HL-60/S4 treated with phorbol 12-myristate 13-acetate at 8.2 ng/mL for 4 days and 3 days (cell line): ENCODE results near the gene DNAJC12.
"Not testable (repeated sequence)": the region's sequence is repeated elsewhere in the genome, so short reads cannot be mapped to it uniquely, and the experiment has no call there.

Experiments
- in situ Hi-C: fragments of 300-500 bp; cut with MboI; formaldehyde crosslinking; loops from 2 replicates; pipeline ENCODE4 v1.15.0; 2022; ENCODE audit warnings: low sequenced_read_pairs

Gene DNAJC12

DNA sequence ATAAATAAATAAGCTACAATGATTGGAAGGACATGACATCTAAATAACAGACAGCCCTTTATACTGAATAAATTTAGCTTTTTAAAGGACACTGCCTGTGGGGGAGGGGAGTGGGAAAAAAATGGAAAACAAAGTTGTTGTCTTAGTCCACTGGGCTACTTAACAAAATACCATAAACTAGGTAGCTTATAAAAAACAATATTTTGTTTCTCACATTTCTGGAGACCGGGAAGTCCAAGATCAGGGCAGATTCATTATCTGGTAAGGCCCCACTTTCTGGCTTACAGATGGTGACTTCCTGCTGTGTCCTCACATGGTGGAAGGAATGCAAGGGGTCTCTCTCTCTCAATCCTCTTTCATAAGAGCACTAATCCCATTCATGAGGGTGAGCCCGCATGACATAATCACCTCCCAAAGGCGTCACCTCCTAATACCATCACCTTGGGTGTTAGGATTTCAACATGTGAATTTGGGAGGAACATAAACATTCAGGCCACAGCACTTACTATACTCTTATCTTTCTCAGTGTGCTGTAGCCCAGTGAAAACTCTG is 43.0 kb downstream of the DNAJC12 start:
- in situ Hi-C loops: no loop called here

DNA sequence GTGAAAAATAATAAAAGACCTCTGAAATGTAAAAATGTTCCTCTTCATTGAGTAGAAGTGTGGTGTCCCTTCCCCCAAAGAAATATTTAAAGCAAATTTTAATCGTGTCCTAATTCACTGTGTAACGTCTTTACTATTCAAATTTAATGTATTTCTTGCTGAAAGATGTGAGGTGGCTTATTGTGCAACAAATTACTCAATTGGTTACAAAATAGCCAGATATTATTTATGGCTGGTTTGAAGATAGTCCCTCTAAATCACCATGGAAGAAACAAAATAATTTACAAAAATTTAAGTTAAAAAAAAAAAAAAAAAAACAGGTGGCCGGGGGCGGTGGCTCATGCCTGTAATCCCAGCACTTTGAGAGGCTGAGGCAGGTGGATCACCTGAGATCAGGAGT is 43.7 kb downstream of the DNAJC12 start:
- in situ Hi-C loops: no loop called here

DNA sequence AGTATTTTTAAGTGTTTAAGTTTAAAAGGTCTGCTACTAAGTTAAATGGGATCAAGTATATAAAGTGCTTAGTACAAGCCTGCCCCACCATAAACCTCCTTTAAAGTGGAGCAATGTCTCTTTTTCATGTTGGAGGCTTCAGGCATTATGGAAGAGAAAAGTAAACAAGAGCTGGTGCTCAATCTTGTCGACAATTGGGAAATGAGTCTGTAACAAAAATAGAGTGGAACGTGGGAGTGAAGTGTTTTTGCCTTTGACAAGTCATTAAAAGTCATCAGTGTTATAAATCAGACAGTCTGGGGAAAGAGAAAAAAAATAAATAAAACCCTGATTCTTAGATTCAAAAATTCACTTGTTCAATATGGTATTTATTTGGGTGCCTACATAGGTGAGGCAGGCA is 44.7 kb downstream of the DNAJC12 start:
- in situ Hi-C loops: no loop called here

DNA sequence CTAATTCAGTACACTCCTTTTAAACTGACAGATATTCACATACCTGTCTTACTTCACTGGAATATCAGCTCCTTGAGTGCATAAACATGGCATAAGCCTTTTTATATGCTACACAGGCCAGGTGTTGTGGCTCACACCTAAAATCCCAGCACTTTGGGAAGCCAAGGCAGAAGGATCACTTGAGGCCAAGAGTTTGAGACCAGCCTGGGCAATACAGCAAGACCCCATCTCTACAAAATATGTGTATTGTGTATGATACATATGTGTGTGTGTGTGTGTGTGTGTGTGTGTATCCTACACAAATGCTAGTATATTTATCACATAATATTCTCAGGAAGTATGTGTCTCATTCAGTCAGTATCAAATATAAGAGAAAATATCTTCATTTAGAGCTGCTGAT is 45.3 kb downstream of the DNAJC12 start:
- in situ Hi-C loops: no loop called here

DNA sequence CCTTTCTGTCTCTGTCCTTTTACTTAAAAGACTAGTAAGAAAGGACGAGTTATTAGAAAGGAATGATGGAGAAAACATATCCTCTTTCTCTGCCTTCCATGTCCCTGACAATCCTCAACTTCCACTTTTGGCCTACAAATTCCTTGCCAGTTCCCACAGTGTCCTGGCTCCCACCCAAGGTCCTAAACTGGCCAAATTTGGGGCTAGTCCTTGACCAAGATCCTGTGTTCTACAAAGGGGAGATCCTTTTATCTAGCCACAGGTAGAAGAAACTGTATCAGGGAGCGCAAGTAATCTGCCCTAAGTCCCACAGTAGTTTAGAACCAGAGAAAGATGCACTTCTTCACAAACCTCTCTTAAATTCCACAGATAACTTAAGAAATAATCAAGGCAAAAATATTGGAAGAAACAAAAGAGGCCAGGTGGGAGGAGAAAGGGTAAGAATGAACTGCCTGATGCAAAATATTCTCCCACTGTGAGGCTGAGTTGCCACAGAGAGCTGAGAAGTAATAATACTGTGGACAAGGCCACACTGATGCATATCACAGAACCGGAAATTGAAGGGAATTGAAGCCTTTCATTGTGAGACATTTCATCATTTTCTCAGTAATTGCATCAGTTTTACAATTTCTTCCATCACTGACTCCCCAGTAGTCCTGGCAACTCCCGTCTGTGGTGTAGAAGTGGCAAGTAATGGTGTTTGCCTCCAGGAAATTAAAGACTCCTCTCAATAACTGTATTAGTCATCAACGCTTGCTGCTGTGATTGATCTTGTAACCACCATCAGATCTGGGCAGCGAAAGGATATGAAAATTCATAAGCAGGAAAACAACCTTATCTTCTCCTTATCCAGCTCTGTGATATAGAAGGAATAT is 47.2 kb downstream of the DNAJC12 start:
- in situ Hi-C loops: no loop called here

DNA sequence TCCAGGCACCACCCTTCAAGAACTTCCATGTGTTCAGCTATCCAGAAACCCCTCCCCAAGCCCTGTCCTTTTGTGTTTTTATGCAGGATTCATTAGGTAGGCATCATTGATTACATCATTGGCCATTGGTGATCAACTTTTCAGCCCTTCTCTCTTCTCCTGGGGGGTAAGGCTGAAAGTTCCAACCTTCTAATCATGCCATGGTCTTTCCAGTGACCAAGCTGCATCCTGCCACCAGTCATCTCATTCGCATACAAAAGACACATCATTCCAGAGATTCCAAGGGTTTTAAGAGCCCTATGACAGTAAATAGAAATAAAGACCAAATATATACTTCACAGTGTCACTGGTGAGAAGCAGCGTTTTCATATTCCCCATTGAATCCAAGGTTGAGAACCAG is 48.2 kb downstream of the DNAJC12 start:
- in situ Hi-C loops: no loop called here

DNA sequence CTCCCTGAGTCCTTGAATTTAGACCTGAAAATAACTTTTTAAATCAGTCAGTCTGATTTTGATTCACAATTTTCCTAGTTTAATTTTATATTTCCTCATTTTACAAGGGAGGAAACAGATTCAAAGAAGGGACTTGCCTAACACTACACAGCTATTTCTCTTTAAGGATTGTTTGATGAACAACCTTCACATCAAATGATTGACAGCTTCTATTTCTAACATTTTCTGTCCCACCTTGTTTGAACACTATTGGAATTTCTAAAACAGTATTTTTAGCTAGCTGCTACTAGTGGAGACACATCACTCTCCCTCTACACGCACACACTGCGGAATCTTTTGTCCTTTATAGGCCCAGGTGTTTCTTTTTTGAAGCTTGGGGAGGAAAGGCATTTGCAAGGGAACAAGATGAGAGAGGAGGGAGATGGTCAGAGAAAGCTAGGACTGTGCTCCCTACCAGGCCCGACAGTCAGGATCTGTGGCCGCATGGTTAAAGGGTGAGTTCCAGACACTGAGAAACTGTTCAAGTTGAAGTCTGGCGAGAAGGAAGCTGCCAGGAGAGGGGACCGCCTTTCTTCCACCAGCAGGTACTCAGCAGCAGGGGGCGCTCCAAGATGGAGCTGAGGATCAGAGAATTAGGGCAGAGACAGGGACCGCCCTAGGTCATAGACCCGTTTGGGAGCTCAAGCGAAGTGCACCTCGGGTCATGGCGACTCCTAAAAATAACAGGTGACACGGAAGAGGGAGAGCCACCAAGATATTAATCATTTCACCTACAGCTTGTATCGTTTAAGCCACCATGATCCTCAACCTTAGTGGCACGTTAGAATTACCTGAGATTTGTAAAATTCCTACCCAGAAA is 49.7 kb downstream of the DNAJC12 start:
- in situ Hi-C loops: no loop called here

DNA sequence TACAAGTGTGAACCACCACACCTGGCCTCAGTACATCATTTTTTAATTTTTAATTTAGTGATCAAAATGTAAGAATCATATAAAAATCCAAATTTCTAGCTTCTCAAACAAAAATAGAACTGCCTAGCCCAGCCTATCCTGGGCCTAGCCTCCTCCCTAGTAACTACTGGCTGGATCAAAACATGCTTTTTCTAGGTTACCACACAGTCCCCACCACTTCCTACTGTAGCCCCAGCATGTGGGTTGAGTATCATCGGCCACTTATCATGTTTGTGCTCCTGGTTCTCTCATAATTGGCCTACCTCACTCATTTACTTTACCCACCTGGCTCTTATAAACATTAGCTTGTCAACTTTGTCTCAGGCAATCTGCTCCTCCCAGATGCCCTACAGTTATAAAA is 52.9 kb downstream of the DNAJC12 start:
- in situ Hi-C loops: no loop called here

DNA sequence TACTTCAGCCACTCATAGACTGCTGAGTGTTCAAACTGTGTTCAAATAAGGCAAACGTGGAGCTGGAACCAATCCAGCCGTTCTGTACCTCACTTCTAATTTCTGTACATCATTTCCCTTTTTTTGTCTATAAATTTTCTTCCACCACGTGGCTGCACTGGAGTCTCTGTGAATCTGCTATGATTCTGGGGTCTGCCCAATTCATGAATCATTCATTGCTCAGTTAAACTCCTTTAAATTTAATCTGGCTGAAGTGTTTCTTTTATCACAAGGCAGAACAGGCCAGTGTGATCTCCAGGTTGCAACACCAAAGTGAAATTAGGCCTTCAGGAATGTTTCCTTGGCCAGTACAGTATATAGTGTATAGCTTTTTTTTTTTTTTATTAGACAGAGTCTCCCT is 53.5 kb downstream of the DNAJC12 start:
- in situ Hi-C loops: no loop called here

DNA sequence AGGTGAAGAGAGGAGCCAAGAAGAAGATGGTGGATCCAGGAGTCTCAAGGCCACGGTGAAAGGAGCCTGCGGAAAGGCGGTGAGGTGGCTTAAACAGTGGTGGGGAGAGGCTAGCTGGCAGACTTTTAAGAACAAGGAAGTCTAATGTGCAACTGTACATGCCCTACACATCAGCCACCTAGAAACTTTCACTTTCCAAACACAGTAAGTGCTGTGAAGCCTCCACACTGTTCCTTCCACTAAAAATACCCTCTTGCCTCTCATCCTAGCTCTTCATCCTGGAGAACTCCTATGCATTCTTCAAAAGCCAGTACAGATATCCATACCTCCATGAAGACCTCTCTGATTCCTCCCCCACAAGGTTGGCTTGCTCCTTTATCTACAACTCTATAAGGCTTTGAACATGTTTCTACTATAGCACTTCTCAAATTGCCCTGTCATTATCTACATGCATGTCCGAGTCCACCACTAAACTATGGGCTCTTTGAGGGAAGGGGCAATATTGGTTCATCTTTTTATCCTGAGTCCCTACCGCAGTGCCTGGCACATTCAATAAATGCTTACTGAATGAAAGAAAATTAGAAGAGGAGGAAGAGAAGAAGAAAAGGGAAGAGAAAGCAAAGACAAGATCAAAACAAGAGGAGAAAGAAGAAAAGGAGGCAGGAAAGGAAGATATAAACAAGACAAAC is 54.2 kb downstream of the DNAJC12 start:
- in situ Hi-C loops: no loop called here

DNA sequence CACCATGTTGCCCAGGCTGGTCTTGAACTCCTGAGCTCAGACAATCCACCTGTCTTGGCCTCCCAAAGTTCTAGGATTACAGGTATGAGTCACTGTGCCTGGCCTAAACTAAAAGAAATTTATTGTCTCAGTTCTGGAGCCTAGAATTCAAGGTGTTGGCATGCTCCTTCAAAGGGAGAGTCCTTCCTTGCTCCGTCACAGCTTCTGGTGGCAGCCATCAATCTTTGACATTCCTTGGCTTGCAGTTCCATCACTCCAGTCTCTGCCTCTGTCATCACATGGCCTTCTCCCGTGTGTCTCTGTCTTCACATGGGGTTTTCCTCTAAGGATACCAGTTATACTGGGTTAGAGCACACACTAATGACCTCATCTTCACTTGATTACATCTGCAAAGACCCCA is 55.5 kb downstream of the DNAJC12 start:
- in situ Hi-C loops: no loop called here

DNA sequence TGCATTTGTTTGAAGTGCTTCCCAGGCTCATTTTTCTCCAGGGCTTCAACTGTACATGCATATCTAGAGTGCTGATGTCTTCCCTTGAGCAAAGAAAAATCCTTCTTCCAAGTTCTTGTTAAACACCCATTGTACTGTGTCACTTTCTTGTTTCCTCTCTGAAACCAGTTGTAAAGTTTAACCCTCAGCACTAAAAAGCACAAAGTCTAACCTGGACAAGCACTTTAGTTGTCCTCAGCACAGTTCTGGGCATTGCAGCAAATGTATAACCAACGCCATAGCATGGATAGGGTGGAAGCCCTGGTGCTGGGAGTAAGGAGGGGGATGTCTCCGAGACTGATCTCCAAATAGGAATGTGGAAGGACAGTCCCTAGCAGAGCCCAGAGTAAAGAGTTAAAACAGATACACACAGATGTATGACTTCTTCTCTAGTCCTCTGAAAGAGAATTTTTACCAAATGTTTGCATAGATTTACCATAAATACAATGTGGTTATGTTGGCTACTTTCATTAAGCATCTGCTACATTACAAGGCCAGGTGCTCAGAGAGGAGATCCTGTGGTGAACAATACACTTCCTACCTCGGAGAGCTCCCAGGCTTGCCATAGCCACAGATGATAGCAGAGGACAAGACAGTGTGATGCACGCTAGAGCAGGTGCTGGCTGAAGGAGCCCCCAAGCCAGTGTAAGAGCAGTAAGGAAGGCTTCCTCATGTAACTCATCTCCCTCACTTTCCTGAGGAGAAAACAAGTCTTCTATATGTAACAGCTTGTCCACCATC is 57.0 kb downstream of the DNAJC12 start:
- in situ Hi-C loops: no loop called here

DNA sequence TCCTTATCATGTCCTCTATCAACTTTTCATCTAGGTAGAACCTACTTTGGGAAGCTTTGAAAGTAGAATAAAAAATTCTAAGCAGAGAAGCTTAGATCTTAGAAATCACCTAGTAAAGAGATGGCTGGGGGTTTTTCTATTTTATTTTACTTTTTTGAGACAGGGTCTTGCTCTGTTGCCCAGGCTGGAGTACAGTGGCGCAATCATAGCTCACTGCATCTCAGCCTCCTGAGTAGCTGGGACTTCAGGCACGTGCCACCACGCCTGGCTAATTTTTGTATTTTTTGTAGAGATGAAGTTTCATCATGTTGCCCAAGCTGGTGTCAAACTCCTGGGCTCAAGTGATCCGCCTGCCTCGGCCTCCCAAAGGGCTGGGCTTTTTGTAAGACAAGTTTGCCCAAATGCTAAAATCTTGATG is 57.8 kb downstream of the DNAJC12 start:
- in situ Hi-C loops: not testable (repeated sequence)

DNA sequence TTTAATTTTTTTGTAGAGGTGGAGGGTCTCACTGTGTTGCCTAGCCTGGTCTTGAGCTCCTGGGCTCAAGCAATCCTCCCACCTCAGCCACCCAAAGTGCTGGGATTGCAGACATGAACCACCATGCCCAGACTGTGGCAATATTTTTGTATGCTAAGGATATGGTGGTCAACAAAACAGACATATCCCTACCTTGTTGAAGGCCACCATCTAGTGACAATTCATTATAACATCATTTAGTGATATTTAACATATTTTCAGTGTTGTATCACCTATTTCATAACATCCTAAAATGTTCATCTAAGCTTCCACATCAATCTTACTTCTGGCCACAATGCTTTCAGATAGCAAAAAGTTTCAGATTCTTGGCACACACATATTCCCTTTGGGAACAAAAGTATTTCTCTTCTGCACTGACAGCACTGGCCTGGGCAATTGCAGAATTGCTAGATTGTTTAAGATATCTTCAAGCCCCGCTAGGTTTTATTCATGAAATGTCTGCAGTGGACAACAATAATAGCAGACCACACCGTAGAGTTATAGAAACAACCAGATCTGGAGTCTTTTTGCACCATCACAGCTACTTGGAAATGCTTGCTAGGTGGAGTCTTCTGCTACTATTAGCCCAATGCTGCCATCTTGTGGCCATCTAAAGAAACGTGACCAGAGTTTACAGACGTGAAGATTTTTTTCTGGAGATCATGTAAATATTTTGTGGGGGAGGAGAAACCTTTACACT is 58.4 kb downstream of the DNAJC12 start:
- in situ Hi-C loops: no loop called here

DNA sequence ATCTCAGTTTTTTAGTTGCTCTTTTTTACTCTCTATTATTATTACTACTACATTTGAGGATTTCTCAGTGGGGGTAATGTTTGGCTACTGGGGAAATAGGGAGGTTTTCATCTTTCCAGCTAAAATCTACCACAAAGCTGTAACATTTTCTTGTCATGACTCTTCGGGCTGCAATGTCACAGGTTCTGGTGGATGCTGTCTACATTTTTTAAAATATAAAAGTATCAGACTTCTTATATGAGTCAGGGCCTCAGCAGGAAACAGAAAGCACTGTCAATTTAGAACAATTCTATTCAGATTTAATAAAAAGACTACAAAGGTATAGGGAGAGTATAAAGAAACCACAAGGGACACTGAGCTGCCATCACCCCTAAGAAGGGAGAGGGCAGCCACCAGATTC is 61.6 kb downstream of the DNAJC12 start:
- in situ Hi-C loops: no loop called here

DNA sequence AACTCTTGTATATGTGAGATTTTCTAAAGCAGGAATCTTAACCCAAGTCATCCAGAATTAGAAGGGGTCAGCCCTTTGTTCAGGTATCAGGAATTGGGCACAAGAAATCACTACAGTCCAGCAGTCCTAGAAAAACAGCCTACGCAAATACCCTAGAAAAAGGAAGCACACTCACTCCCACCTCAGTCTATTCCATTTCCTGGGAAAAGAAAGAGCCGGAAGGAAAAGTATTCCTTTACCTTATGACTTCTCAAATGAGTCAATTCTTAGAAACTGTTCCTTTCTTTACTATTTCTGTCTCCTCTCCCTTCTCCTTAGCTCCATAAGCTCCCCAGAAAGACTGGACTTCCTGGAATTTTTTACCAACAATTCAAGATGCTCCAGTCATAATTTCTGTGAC is 62.7 kb downstream of the DNAJC12 start:
- in situ Hi-C loops: no loop called here

DNA sequence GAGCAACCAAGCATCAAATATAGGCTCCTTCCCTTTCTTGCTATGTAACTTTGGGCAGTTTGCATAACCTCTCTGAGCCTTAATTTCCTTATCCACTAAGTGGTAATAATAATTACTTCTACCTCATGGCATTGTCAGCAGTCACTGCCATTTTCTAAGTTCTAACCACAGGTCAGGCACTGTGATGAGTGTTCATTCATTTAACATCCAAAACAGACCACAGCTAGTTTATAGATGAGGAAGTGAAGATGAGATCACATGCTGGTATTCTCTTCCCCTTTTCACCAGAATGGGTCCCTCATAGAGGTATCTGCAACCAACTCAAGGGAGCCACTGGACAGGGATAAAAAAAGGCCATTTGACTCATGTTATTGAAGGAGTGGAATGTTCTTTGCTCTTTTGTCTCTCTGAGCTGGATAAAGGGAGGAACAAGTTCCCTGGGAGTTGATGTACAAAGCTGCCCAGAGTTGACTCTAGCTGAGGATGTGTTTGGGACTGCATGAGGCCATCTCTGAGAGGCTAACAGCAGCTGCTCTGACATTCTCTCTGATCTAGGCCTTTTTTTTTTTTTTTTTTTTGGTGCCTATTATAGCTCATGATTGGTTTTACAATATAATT is 65.0 kb downstream of the DNAJC12 start:
- in situ Hi-C loops: no loop called here

DNA sequence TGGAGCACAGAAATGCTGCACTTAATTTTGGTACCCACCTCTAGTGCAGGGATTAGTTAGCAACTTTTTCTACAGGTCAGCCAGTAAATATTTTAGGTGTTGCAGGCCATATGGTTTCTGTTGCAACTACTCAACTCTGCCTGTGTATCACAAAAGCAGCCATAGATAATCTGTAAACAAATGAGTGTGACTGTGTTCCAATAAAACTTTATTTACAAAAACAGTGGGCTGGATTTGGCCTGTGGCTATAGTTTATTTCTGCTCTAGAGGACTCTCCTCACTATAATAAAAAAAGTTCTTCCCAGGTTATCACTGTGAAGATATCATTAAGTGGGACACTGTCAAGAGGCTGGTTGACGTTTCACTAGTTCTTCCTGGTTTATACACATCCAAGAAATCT is 65.8 kb downstream of the DNAJC12 start:
- in situ Hi-C loops: no loop called here

DNA sequence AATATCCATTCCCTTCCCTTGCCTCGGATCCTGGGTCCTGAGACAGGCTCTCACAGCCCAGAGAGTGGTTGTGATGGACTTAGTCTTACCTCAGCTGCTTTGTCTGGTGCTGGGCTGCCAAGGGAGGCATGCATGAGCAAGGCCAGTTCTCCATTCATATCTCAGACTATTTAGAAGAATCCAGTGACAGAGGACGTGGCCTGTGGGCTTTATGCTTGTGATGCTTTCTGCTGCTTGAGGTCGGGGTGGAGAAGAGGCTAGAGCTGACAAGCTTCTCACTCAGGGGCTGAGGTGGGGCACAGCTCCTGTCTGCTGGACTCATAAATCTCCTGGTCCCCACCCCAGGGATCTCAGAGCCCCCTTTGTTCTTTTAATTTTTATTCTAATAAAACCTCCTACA is 66.8 kb downstream of the DNAJC12 start:
- in situ Hi-C loops: no loop called here
